ENCODE results near the gene ADRM1.

Gene ADRM1

GRCh38 chr20:62267543-62267942, 35.3 kb upstream of the ADRM1 start:
- no peaks in the 10 kb centered on the region for H3K27me3 ChIP-seq (ENCODE audit: control insufficient read depth, insufficient read depth, low read length)
- no peak overlapping the region for H3K4me3 ChIP-seq (ENCODE audit: low read length)
- H3K4me1 ChIP-seq (ENCODE audit: control insufficient read depth, low read depth, low read length), result no peaks in the 10 kb centered on the region
- peaks cover 7% of the 10 kb centered on the region for H3K9me3 ChIP-seq (ENCODE audit: control insufficient read depth, low read depth, low read length)
- no peak overlapping the region for H3K27ac ChIP-seq (ENCODE audit: low read length)
- H3K36me3 ChIP-seq (ENCODE audit: control insufficient read depth, low read depth, low read length), result peaks cover 12% of the 10 kb centered on the region
- no peak overlapping the region for H3K9ac ChIP-seq (ENCODE audit: low read length)

GRCh38 chr20:62268228-62268900, 34.4 kb upstream of the ADRM1 start:
- H3K27ac ChIP-seq (ENCODE audit: low read length), result no peak overlapping the region
- H3K9me3 ChIP-seq (ENCODE audit: control insufficient read depth, low read depth, low read length), result peaks cover 7% of the 10 kb centered on the region
- H3K4me1 ChIP-seq (ENCODE audit: control insufficient read depth, low read depth, low read length), result no peaks in the 10 kb centered on the region
- H3K9ac ChIP-seq (ENCODE audit: low read length), result no peak overlapping the region
- H3K27me3 ChIP-seq (ENCODE audit: control insufficient read depth, insufficient read depth, low read length), result no peaks in the 10 kb centered on the region
- peaks cover 16% of the 10 kb centered on the region for H3K36me3 ChIP-seq (ENCODE audit: control insufficient read depth, low read depth, low read length)
- H3K4me3 ChIP-seq (ENCODE audit: low read length), result no peak overlapping the region

GRCh38 chr20:62269378-62269777, 33.4 kb upstream of the ADRM1 start:
- no peak overlapping the region for H3K9ac ChIP-seq (ENCODE audit: low read length)
- H3K9me3 ChIP-seq (ENCODE audit: control insufficient read depth, low read depth, low read length), result peaks cover 7% of the 10 kb centered on the region
- no peak overlapping the region for H3K27ac ChIP-seq (ENCODE audit: low read length)
- H3K4me1 ChIP-seq (ENCODE audit: control insufficient read depth, low read depth, low read length), result no peaks in the 10 kb centered on the region
- no peak overlapping the region for H3K4me3 ChIP-seq (ENCODE audit: low read length)
- peaks cover 19% of the 10 kb centered on the region for H3K36me3 ChIP-seq (ENCODE audit: control insufficient read depth, low read depth, low read length)
- H3K27me3 ChIP-seq (ENCODE audit: control insufficient read depth, insufficient read depth, low read length), result no peaks in the 10 kb centered on the region

- H3K9ac ChIP-seq (ENCODE audit: low read length), result no peak overlapping the region
- peaks cover 15% of the 10 kb centered on the region for H3K36me3 ChIP-seq (ENCODE audit: control insufficient read depth, low read depth, low read length)
- no peaks in the 10 kb centered on the region for H3K27me3 ChIP-seq (ENCODE audit: control insufficient read depth, insufficient read depth, low read length)
- no peaks in the 10 kb centered on the region for H3K4me1 ChIP-seq (ENCODE audit: control insufficient read depth, low read depth, low read length)
- H3K4me3 ChIP-seq (ENCODE audit: low read length), result no peak overlapping the region
- peaks cover 7% of the 10 kb centered on the region for H3K9me3 ChIP-seq (ENCODE audit: control insufficient read depth, low read depth, low read length)
- H3K27ac ChIP-seq (ENCODE audit: low read length), result no peak overlapping the region
These were observed 32.9 kb upstream of the ADRM1 start for GRCh38 chr20:62269871-62270270.

GRCh38 chr20:62272200-62272599, 30.6 kb upstream of the ADRM1 start:
- Histone ChIP-seq H3K4me3 (ENCODE audit: low read length) (no peak overlapping the region), H3K27ac (ENCODE audit: low read length) (no peak overlapping the region), H3K9ac (ENCODE audit: low read length) (no peak overlapping the region), H3K9me3 (ENCODE audit: control insufficient read depth, low read depth, low read length) (no peaks in the 10 kb centered on the region), H3K36me3 (ENCODE audit: control insufficient read depth, low read depth, low read length) (peaks cover 7% of the 10 kb centered on the region), H3K27me3 (ENCODE audit: control insufficient read depth, insufficient read depth, low read length) (no peaks in the 10 kb centered on the region), H3K4me1 (ENCODE audit: control insufficient read depth, low read depth, low read length) (no peaks in the 10 kb centered on the region)

- Histone ChIP-seq H3K4me3 (ENCODE audit: low read length) (no peak overlapping the region), H3K27ac (ENCODE audit: low read length) (no peak overlapping the region), H3K4me1 (ENCODE audit: control insufficient read depth, low read depth, low read length) (no peaks in the 10 kb centered on the region), H3K9me3 (ENCODE audit: control insufficient read depth, low read depth, low read length) (no peaks in the 10 kb centered on the region), H3K9ac (ENCODE audit: low read length) (no peak overlapping the region), H3K36me3 (ENCODE audit: control insufficient read depth, low read depth, low read length) (peaks cover 7% of the 10 kb centered on the region), H3K27me3 (ENCODE audit: control insufficient read depth, insufficient read depth, low read length) (no peaks in the 10 kb centered on the region)
These were observed 29.4 kb upstream of the ADRM1 start for GRCh38 chr20:62273416-62273815.

GRCh38 chr20:62274332-62274950, 28.4 kb upstream of the ADRM1 start:
- Histone ChIP-seq H3K4me1 (ENCODE audit: control insufficient read depth, low read depth, low read length) (no peaks in the 10 kb centered on the region), H3K27me3 (ENCODE audit: control insufficient read depth, insufficient read depth, low read length) (no peaks in the 10 kb centered on the region), H3K36me3 (ENCODE audit: control insufficient read depth, low read depth, low read length) (peaks cover 12% of the 10 kb centered on the region), H3K9me3 (ENCODE audit: control insufficient read depth, low read depth, low read length) (no peaks in the 10 kb centered on the region), H3K27ac (ENCODE audit: low read length) (no peak overlapping the region), H3K9ac (ENCODE audit: low read length) (no peak overlapping the region), H3K4me3 (ENCODE audit: low read length) (no peak overlapping the region)

- Histone ChIP-seq H3K27ac (ENCODE audit: low read length) (no peak overlapping the region), H3K4me3 (ENCODE audit: low read length) (no peak overlapping the region), H3K4me1 (ENCODE audit: control insufficient read depth, low read depth, low read length) (no peaks in the 10 kb centered on the region), H3K36me3 (ENCODE audit: control insufficient read depth, low read depth, low read length) (peaks cover 18% of the 10 kb centered on the region), H3K9ac (ENCODE audit: low read length) (no peak overlapping the region), H3K9me3 (ENCODE audit: control insufficient read depth, low read depth, low read length) (no peaks in the 10 kb centered on the region), H3K27me3 (ENCODE audit: control insufficient read depth, insufficient read depth, low read length) (no peaks in the 10 kb centered on the region)
These were observed 27.6 kb upstream of the ADRM1 start for GRCh38 chr20:62275219-62275618.

GRCh38 chr20:62276439-62276838, 26.4 kb upstream of the ADRM1 start:
- Histone ChIP-seq H3K36me3 (ENCODE audit: control insufficient read depth, low read depth, low read length) (peaks cover 30% of the 10 kb centered on the region), H3K27me3 (ENCODE audit: control insufficient read depth, insufficient read depth, low read length) (no peaks in the 10 kb centered on the region), H3K4me3 (ENCODE audit: low read length) (no peak overlapping the region), H3K9me3 (ENCODE audit: control insufficient read depth, low read depth, low read length) (no peaks in the 10 kb centered on the region), H3K9ac (ENCODE audit: low read length) (no peak overlapping the region), H3K27ac (ENCODE audit: low read length) (no peak overlapping the region), H3K4me1 (ENCODE audit: control insufficient read depth, low read depth, low read length) (no peaks in the 10 kb centered on the region)

GRCh38 chr20:62277253-62277652, 25.5 kb upstream of the ADRM1 start:
- Histone ChIP-seq H3K9ac (ENCODE audit: low read length) (no peak overlapping the region), H3K27me3 (ENCODE audit: control insufficient read depth, insufficient read depth, low read length) (no peaks in the 10 kb centered on the region), H3K36me3 (ENCODE audit: control insufficient read depth, low read depth, low read length) (peaks cover 38% of the 10 kb centered on the region), H3K4me1 (ENCODE audit: control insufficient read depth, low read depth, low read length) (no peaks in the 10 kb centered on the region), H3K9me3 (ENCODE audit: control insufficient read depth, low read depth, low read length) (no peaks in the 10 kb centered on the region), H3K4me3 (ENCODE audit: low read length) (no peak overlapping the region), H3K27ac (ENCODE audit: low read length) (no peak overlapping the region)

- no peak overlapping the region for H3K9ac ChIP-seq (ENCODE audit: low read length)
- no peak overlapping the region for H3K4me3 ChIP-seq (ENCODE audit: low read length)
- H3K36me3 ChIP-seq (ENCODE audit: control insufficient read depth, low read depth, low read length), result peaks cover 45% of the 10 kb centered on the region
- no peaks in the 10 kb centered on the region for H3K4me1 ChIP-seq (ENCODE audit: control insufficient read depth, low read depth, low read length)
- H3K9me3 ChIP-seq (ENCODE audit: control insufficient read depth, low read depth, low read length), result no peaks in the 10 kb centered on the region
- H3K27ac ChIP-seq (ENCODE audit: low read length), result no peak overlapping the region
- no peaks in the 10 kb centered on the region for H3K27me3 ChIP-seq (ENCODE audit: control insufficient read depth, insufficient read depth, low read length)
These were observed 22.5 kb upstream of the ADRM1 start for GRCh38 chr20:62280303-62280702.
